Transverse colon (tissue), 4 donors: ENCODE data around the gene NACA2. TPM values are rescaled to one million over a fixed set of nuclear protein-coding genes. Genes with fewer than 3 reads are reported as not detected.

ENCODE experiments used
- DNase-seq: peaks from one replicate; pipeline ENCODE4 v3.0.0-alpha.2; 2019
- H3K27ac ChIP-seq, 4 donors: fragments of 200-600 bp; sonication (generic); 2 replicates each; pipeline ENCODE4 v1.5.1; 2016 to 2018; ENCODE audit warnings: inconsistent platforms in 4 of 4
- H3K27me3 ChIP-seq: fragments of 200-600 bp; sonication (generic); 2 replicates; pipeline ENCODE4 v1.5.1; 2017; ENCODE audit warnings: inconsistent platforms
- H3K36me3 ChIP-seq, 4 donors: fragments of 200-600 bp; sonication (generic); 2 replicates each; pipeline ENCODE4 v1.5.1; 2017 to 2019; ENCODE audit warnings: inconsistent platforms in 4 of 4
- H3K4me1 ChIP-seq, 4 donors: fragments of 200-600 bp; sonication (generic); 2 replicates each; pipeline ENCODE4 v1.5.1; 2017 to 2020; ENCODE audit warnings: inconsistent platforms in 4 of 4
- H3K4me3 ChIP-seq, 4 donors: fragments of 200-600 bp; sonication (generic); 1 replicate in 1 of 4; 2 replicates in 3 of 4; pipeline versions ENCODE4 v1.5.1 to v1.6.1; 2017 to 2019; ENCODE audit warnings: inconsistent platforms in 4 of 4
- H3K9me3 ChIP-seq, 2 donors: fragments of 200-600 bp; sonication (generic); 2 replicates each; pipeline ENCODE4 v1.5.1; 2017 to 2019; ENCODE audit warnings: inconsistent platforms in 2 of 2
- EP300 ChIP-seq: sonication (generic); formaldehyde crosslinking; IDR thresholded peaks from one replicate; pipeline ENCODE4 v1.6.1; 2017; ENCODE audit warnings: antibody characterized with exemption, low read depth
- POLR2A ChIP-seq: fragments of 450-650 bp; IDR thresholded peaks from one replicate; pipeline ENCODE4 v1.6.1; 2016; ENCODE audit warnings: antibody characterized with exemption, mild to moderate bottlenecking, moderate library complexity
- POLR2AphosphoS5 ChIP-seq, 3 donors: sonication (generic); formaldehyde crosslinking; IDR thresholded peaks; one replicate each; pipeline ENCODE4 v1.6.1; 2016; ENCODE audit warnings: antibody characterized with exemption in 3 of 3
- WGBS, 2 donors: methylation state at CpG; one replicate each; pipeline ENCODE4 v1.1.5; 2018; ENCODE audit warnings: low coverage in 1 of 2; 5-methylcytosine and 5-hydroxymethylcytosine counted together
- in situ Hi-C, 4 donors: fragments of 200-750 bp; cut with MboI; loops; one replicate each; pipeline versions ENCODE4 v1.15.0 to v1.15.1; 2017; ENCODE audit warnings: low sequenced_read_pairs in 3 of 4, low pct_ligation_motif_present in 1 of 4, low pct_unique_long_range_greater_than_20kb in 1 of 4
- intact Hi-C: fragments of 100-400 bp; cut with DNase I; formaldehyde crosslinking; loops from one replicate; pipeline ENCODE4 v1.15.1; 2023; ENCODE audit warnings: low total_unique reads
- total RNA-seq, 4 donors: library from RNA; depleted of rRNA; stranded (reverse); fragments of >200 nt; gene quantifications; one replicate each; pipeline ENCODE4 v1.1.0, GENCODE V29; 2016
- TF ChIP-seq, protein P1 (sequence below), 5 experiments: fragments of 200-600 bp in 3 of 5; fragments of 450-650 bp in 2 of 5; sonication (generic) in 3 of 5; IDR thresholded peaks; 1 replicate in 2 of 5; 2 replicates in 3 of 5; pipeline ENCODE4 v1.5.1; 2016 to 2017; ENCODE audit warnings: antibody characterized with exemption in 5 of 5, inconsistent platforms in 3 of 5, mild to moderate bottlenecking in 2 of 5, moderate library complexity in 1 of 5

Gene NACA2
- total RNA-seq, 4 donors from 2014 or later = not detected

DNA sequence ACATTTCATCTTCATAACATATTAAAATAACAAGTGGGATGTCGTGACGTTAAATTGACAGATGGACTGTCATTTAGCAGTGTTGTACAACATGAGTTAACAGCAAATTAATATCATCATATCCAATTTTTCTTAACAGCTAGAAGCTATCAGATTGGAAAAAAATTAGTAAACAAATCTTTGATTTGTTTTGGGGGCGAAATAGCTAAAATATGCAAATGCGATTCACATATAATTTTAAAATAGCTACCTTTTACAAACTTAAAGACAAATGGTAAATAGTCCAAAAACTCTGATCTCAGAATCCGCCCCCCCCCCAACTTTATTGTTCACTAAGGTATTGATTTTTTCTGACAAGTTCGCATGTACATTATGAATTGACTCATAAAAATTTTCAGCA is 20.3 kb upstream of the NACA2 start:
- TF ChIP-seq POLR2AphosphoS5 (IDR thresholded peaks at IDR 0.05) (no peak), POLR2A (no peak), EP300 (no peak)
- TF ChIP-seq, protein P1, sequence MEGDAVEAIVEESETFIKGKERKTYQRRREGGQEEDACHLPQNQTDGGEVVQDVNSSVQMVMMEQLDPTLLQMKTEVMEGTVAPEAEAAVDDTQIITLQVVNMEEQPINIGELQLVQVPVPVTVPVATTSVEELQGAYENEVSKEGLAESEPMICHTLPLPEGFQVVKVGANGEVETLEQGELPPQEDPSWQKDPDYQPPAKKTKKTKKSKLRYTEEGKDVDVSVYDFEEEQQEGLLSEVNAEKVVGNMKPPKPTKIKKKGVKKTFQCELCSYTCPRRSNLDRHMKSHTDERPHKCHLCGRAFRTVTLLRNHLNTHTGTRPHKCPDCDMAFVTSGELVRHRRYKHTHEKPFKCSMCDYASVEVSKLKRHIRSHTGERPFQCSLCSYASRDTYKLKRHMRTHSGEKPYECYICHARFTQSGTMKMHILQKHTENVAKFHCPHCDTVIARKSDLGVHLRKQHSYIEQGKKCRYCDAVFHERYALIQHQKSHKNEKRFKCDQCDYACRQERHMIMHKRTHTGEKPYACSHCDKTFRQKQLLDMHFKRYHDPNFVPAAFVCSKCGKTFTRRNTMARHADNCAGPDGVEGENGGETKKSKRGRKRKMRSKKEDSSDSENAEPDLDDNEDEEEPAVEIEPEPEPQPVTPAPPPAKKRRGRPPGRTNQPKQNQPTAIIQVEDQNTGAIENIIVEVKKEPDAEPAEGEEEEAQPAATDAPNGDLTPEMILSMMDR (IDR thresholded peaks at IDR 0.05) = no peak
- Histone ChIP-seq H3K27ac (no peak overlapping the region), H3K4me1 (no peaks in the 10 kb centered on the region), H3K36me3 (no peaks in the 10 kb centered on the region), H3K4me3 (no peak overlapping the region), H3K9me3 (no peaks in the 10 kb centered on the region), H3K27me3 (no peaks in the 10 kb centered on the region)
- no peak for DNase-seq
- in situ Hi-C loops = no loop called here
- whole genome bisulfite sequencing, 2 donors = 78 to 82% methylated on average over 6 of the region's 6 CpGs
- intact Hi-C loops = loop anchor here (10.0 kb wide), 2 partner anchors 483 to 1937 kb away; no protein-coding TSS in a partner anchor

DNA sequence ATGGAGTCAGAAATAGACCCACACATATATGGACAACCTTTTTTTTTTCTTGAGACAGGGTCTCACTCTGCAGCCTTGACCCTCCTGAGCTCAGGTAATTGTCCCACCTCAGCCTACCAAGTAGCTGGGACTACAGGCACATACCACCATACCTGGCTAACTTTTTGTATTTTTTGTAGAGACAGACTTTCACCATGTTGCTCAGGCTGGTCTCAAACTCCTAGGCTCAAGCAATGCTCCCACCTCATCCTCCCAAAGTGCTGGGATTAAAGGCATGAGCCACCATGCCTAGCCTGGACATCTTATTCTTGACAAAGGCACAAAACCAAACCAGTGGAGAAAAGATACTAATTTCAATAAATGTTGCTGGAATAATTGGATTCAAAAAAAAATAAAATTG is 14.7 kb upstream of the NACA2 start:
- Histone ChIP-seq H3K36me3 (no peaks in the 10 kb centered on the region), H3K27me3 (peaks cover 3% of the 10 kb centered on the region), H3K4me3 (no peak overlapping the region), H3K27ac (no peak overlapping the region), H3K9me3 (no peaks in the 10 kb centered on the region), H3K4me1 (no peaks in the 10 kb centered on the region)
- DNase-seq = no peak
- TF ChIP-seq POLR2A = no peak
- intact Hi-C loops = no loop called here
- in situ Hi-C loops = no loop called here

DNA sequence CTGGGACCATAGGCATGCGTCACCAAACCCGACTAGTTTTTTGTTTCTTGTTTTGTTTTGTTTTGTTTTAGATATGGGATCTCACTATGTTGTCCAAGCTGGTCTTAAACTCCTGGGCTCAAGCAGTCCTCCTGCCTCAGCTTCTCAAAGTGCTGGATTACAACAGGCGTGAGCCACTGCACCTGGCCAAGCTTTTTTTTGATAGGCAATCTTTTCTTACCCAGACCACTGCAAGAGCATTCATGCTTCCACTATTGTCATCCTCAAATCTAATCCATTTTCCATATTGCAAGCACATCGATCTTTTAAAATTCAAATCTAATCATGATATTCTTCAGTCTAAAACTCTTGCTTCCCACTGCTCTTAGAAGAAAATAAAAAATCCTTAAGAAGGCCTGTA is 10.3 kb upstream of the NACA2 start:
- Histone ChIP-seq H3K36me3 (no peaks in the 10 kb centered on the region), H3K27ac (no peak overlapping the region), H3K9me3 (no peaks in the 10 kb centered on the region), H3K4me1 (no peaks in the 10 kb centered on the region), H3K27me3 (peaks cover 42% of the 10 kb centered on the region), H3K4me3 (no peak overlapping the region)
- WGBS, 2 donors = 87 to 91% methylated on average over 4 of the region's 4 CpGs
- intact Hi-C loops (no loop called here), in situ Hi-C loops (no loop called here)
- TF ChIP-seq EP300 (no peak), POLR2A (no peak), POLR2AphosphoS5 (IDR thresholded peaks at IDR 0.05) (no peak)
- TF ChIP-seq, protein P1 (IDR thresholded peaks at IDR 0.05) = no peak
- no peak for DNase-seq

DNA sequence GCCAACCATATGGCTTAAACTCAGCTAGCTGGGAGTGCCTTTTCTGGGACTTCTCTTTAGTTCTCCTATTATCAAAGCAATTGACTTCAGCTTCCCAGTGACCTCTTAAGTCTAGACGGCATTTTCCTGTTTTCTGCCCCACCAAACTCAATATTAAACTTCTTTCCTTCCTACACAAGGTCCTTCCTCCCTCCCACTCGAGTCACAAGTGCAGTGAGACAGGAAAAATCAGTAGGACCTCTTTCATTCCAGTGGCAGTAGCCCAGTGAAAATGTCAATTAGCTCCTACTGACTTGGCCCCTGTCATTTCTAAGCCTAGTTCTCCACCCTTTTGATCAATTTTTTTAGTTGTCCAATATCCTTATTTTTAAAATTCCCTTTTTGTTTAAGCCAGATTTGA is 9.6 kb upstream of the NACA2 start:
- H3K4me1 ChIP-seq = no peaks in the 10 kb centered on the region
- H3K27me3 ChIP-seq = peaks cover 49% of the 10 kb centered on the region
- in situ Hi-C loops = no loop called here
- 13 to 35% methylated on average over 2 of the region's 2 CpGs for WGBS, 2 donors
- H3K9me3 ChIP-seq = no peaks in the 10 kb centered on the region
- H3K27ac ChIP-seq = no peak overlapping the region
- H3K4me3 ChIP-seq = no peak overlapping the region
- no peaks in the 10 kb centered on the region for H3K36me3 ChIP-seq
- intact Hi-C loops = no loop called here
- TF ChIP-seq POLR2AphosphoS5 (IDR thresholded peaks at IDR 0.05) = no peak
- TF ChIP-seq, protein P1 (IDR thresholded peaks at IDR 0.05) = no peak
- no peak for DNase-seq

DNA sequence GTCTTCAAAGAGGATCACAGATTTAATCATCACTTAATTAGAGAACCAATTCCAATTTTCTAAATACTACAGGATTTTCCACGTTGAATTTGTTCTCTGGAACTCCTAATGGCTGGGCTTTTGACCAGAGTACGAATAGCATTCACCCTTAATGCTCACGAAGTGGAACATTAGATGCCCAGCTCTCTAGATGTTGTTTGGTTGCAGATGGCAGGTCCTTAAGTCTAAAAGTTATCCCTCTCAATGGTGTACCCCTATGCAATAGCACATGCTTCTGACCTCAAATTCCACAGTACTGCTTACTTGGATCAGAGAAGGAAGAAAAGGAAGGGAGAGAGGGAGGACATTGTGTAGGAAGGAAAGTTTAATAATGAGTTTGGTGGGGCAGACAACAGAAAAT is 8.6 kb upstream of the NACA2 start:
- H3K4me3 ChIP-seq = no peak overlapping the region
- no peaks in the 10 kb centered on the region for H3K4me1 ChIP-seq
- no peaks in the 10 kb centered on the region for H3K36me3 ChIP-seq
- WGBS, 2 donors = 47 to 80% methylated on average over 3 of the region's 3 CpGs
- in situ Hi-C loops (no loop called here), intact Hi-C loops (no loop called here)
- no peak overlapping the region for H3K27ac ChIP-seq
- no peak for DNase-seq
- H3K9me3 ChIP-seq = no peaks in the 10 kb centered on the region
- H3K27me3 ChIP-seq = peaks cover 56% of the 10 kb centered on the region
- no peak for TF ChIP-seq POLR2AphosphoS5 (IDR thresholded peaks at IDR 0.05)
- TF ChIP-seq, protein P1 (IDR thresholded peaks at IDR 0.05) = no peak
- no peak for TF ChIP-seq POLR2A
- no peak for TF ChIP-seq EP300
